Measurements from ENCODE around the gene HM13. TPM values are rescaled to one million over a fixed set of nuclear protein-coding genes. Genes with fewer than 3 reads are reported as not detected.
A peak's percentile ranks its signal among the peaks of the same experiment; 100 is the strongest.
"Not testable (repeated sequence)": the region's sequence is repeated elsewhere in the genome, so short reads cannot be mapped to it uniquely, and the experiment has no call there.

Gene HM13
- total RNA-seq, 4 donors from 2014 or later = 54.8 to 86.7 (median 75.8) TPM

- H3K9me3 ChIP-seq = no peaks in the 10 kb centered on the region
- no peaks in the 10 kb centered on the region for H3K27me3 ChIP-seq
- H3K4me1 ChIP-seq = peaks cover 0 to 50% (median 37%) of the 10 kb centered on the region in 4 donors
- WGBS, 2 donors = 41 to 45% methylated on average over 19 of the region's 19 CpGs
- H3K27ac ChIP-seq = peak overlapping the region; percentile 74 to 97 (median 91)
- TF ChIP-seq CTCF (IDR thresholded peaks at IDR 0.05) (no peak), POLR2A (IDR thresholded peaks at IDR 0.05) (no peak), EP300 (IDR thresholded peaks at IDR 0.05) (no peak)
- peaks cover 0 to 12% (median 0%) of the 10 kb centered on the region in 3 donors for H3K36me3 ChIP-seq
- DNase-seq (ENCODE audit: low spot score in 2 of 2) = no peak
- peak overlapping the region; percentile 36 to 62 (median 48) for H3K4me3 ChIP-seq
Measured at GRCh38 chr20:31573555-31574321, 59.5 kb downstream of the HM13 start.

GRCh38 chr20:31574986-31575385 lies 60.7 kb downstream of the HM13 start:
- not testable (repeated sequence) for H3K9me3 ChIP-seq; DNase-seq (ENCODE audit: low spot score in 2 of 2); H3K4me3 ChIP-seq; H3K36me3 ChIP-seq; H3K27me3 ChIP-seq
- Histone ChIP-seq H3K27ac (peak overlapping the region in 1 of 4 donors; percentile 94), H3K4me1 (peaks cover 0 to 37% (median 34%) of the 10 kb centered on the region in 4 donors)
- WGBS, 2 donors = 94 to 96% methylated on average over 10 of the region's 10 CpGs

GRCh38 chr20:31576751-31577150 lies 62.5 kb downstream of the HM13 start:
- no peaks in the 10 kb centered on the region for H3K9me3 ChIP-seq
- H3K4me1 ChIP-seq = peaks cover 0 to 20% (median 18%) of the 10 kb centered on the region in 4 donors
- WGBS, 2 donors = 81 to 89% methylated on average over 2 of the region's 2 CpGs
- no peaks in the 10 kb centered on the region for H3K27me3 ChIP-seq
- DNase-seq (ENCODE audit: low spot score in 2 of 2) = no peak
- no peak for TF ChIP-seq POLR2A (IDR thresholded peaks at IDR 0.05)
- TF ChIP-seq CTCF (IDR thresholded peaks at IDR 0.05) = no peak
- TF ChIP-seq EP300 (IDR thresholded peaks at IDR 0.05) = no peak
- H3K4me3 ChIP-seq = no peak overlapping the region
- no peak overlapping the region for H3K27ac ChIP-seq
- peaks cover 0 to 5% (median 0%) of the 10 kb centered on the region in 3 donors for H3K36me3 ChIP-seq

GRCh38 chr20:31577194-31577593 lies 63.0 kb downstream of the HM13 start:
- Histone ChIP-seq H3K27me3 (no peaks in the 10 kb centered on the region), H3K36me3 (peaks cover 0 to 5% (median 0%) of the 10 kb centered on the region in 3 donors), H3K27ac (no peak overlapping the region), H3K4me1 (peaks cover 0 to 15% (median 14%) of the 10 kb centered on the region in 4 donors), H3K9me3 (no peaks in the 10 kb centered on the region), H3K4me3 (no peak overlapping the region)
- 77 to 88% methylated on average over 9 of the region's 9 CpGs for WGBS, 2 donors
- TF ChIP-seq CTCF (IDR thresholded peaks at IDR 0.05) (no peak), EP300 (IDR thresholded peaks at IDR 0.05) (no peak), POLR2A (IDR thresholded peaks at IDR 0.05) (no peak)
- no peak for DNase-seq (ENCODE audit: low spot score in 2 of 2)

- TF ChIP-seq EP300 (IDR thresholded peaks at IDR 0.05) = no peak
- TF ChIP-seq CTCF (IDR thresholded peaks at IDR 0.05) = no peak
- no peak for TF ChIP-seq POLR2A (IDR thresholded peaks at IDR 0.05)
- H3K9me3 ChIP-seq = no peaks in the 10 kb centered on the region
- H3K27me3 ChIP-seq = no peaks in the 10 kb centered on the region
- peaks cover 0 to 6% (median 6%) of the 10 kb centered on the region in 4 donors for H3K4me1 ChIP-seq
- no peak overlapping the region for H3K4me3 ChIP-seq
- H3K36me3 ChIP-seq = peaks cover 0 to 5% (median 0%) of the 10 kb centered on the region in 3 donors
- no peak overlapping the region for H3K27ac ChIP-seq
- WGBS, 2 donors = 94 to 96% methylated on average over 22 of the region's 43 CpGs
- no peak for DNase-seq (ENCODE audit: low spot score in 2 of 2)
Measured at GRCh38 chr20:31578448-31579138, 64.4 kb downstream of the HM13 start.
